HCT116 (cell line): ENCODE results near the gene TMEM89. TPM values are rescaled to one million over a fixed set of nuclear protein-coding genes. Genes with fewer than 3 reads are reported as not detected.

Experiments used
- ATAC-seq: fragments of 200-7000 bp; cut with Tn5 transposase; 2 replicates; pipeline ENCODE4 v1.9.1; 2020; ENCODE audit warnings: mild to moderate bottlenecking, moderate library complexity
- BruUV-seq: library from RNA; stranded (reverse); fragments of 400-500 nt; replicated peaks from 2 replicates; lab custom pipeline; 2021; lab: Mats Ljungman, UMichigan
- CTCF ChIA-PET: fragments of 300-600 bp; sonication (Branson Sonifier 250); formaldehyde crosslinking; loops from one replicate; lab custom pipeline; 2021; ENCODE audit warnings: antibody characterized with exemption; lab: Charles Lee
- POLR2A ChIA-PET: fragments of 300-600, 350-600 bp; sonication (Branson Sonifier 250); formaldehyde crosslinking; loops from one replicate; lab custom pipeline; 2021; ENCODE audit warnings: antibody characterized with exemption; lab: Charles Lee
- RAD21 ChIA-PET, 2 experiments: fragments of 300-600 bp; sonication (Branson Sonifier 250); formaldehyde crosslinking; loops; one replicate each; lab custom pipeline; 2023; ENCODE audit warnings: low total read pairs in 2 of 2; ENCODE audit not compliant: uncharacterized antibody in 2 of 2, unreplicated experiment in 2 of 2, low non-redundant PET in 1 of 2; lab: Charles Lee
- DNase-seq: peaks from one replicate; pipeline ENCODE4 v3.0.0-alpha.2; 2010; ENCODE audit warnings: low read depth, low spot score
- H2AFZ ChIP-seq: fragments of 200-600 bp; shearing (Covaris generic), sonication (generic); 2 replicates; pipeline ENCODE4 v1.6.1; 2017; ENCODE audit warnings: low read depth, mixed run types, mixed read lengths, antibody characterized with exemption, low read length; ENCODE audit not compliant: poor library complexity, severe bottlenecking
- H3K27ac ChIP-seq: 2 replicates; pipeline ENCODE4 v1.5.1; 2012; ENCODE audit warnings: low read depth, low read length
- H3K27me3 ChIP-seq: fragments of 200-600 bp; sonication (generic); 2 replicates; pipeline ENCODE4 v1.6.1; 2016; ENCODE audit warnings: mixed run types, low read length, mixed read lengths; ENCODE audit not compliant: insufficient read depth
- H3K36me3 ChIP-seq, 2 experiments: fragments of 200-500 bp in 1 of 2; fragments of 200-600 bp in 1 of 2; sonication (Bioruptor generic) in 1 of 2; sonication (generic) in 1 of 2; 2 replicates each; pipeline versions ENCODE4 v1.5.1 to v1.6.1; 2014 to 2016; ENCODE audit warnings: low read length in 2 of 2, inconsistent platforms in 1 of 2, mixed read lengths in 1 of 2, mixed run types in 1 of 2; ENCODE audit not compliant: insufficient read depth in 2 of 2, control insufficient read depth in 1 of 2
- H3K4me1 ChIP-seq, 2 experiments: fragments of 200-600 bp in 1 of 2; sonication (generic) in 1 of 2; 2 replicates each; pipeline versions ENCODE4 v1.5.1 to v1.6.1; 2012 to 2017; ENCODE audit warnings: low read length in 2 of 2, inconsistent platforms in 1 of 2, mild to moderate bottlenecking in 1 of 2, mixed read lengths in 1 of 2, mixed run types in 1 of 2, moderate library complexity in 1 of 2; ENCODE audit not compliant: insufficient read depth in 2 of 2, control insufficient read depth in 1 of 2
- H3K4me2 ChIP-seq: fragments of 200-600 bp; sonication (generic); 2 replicates; pipeline ENCODE4 v1.6.1; 2017; ENCODE audit warnings: mixed run types, low read length, mixed read lengths
- H3K4me3 ChIP-seq, 2 experiments: fragments of 200-600 bp in 1 of 2; sonication (generic) in 1 of 2; replicated peaks in 1 of 2; 2 replicates each; pipeline ENCODE4 v1.5.1; 2011 to 2016; ENCODE audit warnings: low read length in 2 of 2, control low read depth in 1 of 2, low read depth in 1 of 2, mild to moderate bottlenecking in 1 of 2, mixed read lengths in 1 of 2, mixed run types in 1 of 2
- H3K79me2 ChIP-seq: fragments of 200-600 bp; sonication (generic); 2 replicates; pipeline ENCODE4 v1.6.1; 2017; ENCODE audit warnings: mild to moderate bottlenecking, mixed run types, low read length, moderate library complexity, mixed read lengths; ENCODE audit not compliant: insufficient read depth
- H3K9ac ChIP-seq: fragments of 200-600 bp; sonication (generic); 2 replicates; pipeline ENCODE4 v1.6.1; 2016; ENCODE audit warnings: low read length, mixed read lengths
- H3K9me2 ChIP-seq: fragments of 200-600 bp; sonication (generic), shearing (Covaris generic); 2 replicates; pipeline ENCODE4 v1.6.1; 2017; ENCODE audit warnings: mixed run types, mild to moderate bottlenecking, moderate library complexity; ENCODE audit not compliant: insufficient read depth
- H3K9me3 ChIP-seq, 2 experiments: fragments of 200-500 bp in 1 of 2; fragments of 200-600 bp in 1 of 2; sonication (Bioruptor generic) in 1 of 2; sonication (generic) in 1 of 2; 2 replicates each; pipeline ENCODE4 v1.6.1; 2014 to 2017; ENCODE audit warnings: low read length in 2 of 2, mixed read lengths in 2 of 2, inconsistent platforms in 1 of 2, low read depth in 1 of 2, mild to moderate bottlenecking in 1 of 2, mixed run types in 1 of 2, moderate library complexity in 1 of 2; ENCODE audit not compliant: control insufficient read depth in 1 of 2, insufficient read depth in 1 of 2
- H4K20me1 ChIP-seq: fragments of 200-600 bp; sonication (generic), shearing (Covaris generic); 2 replicates; pipeline ENCODE4 v1.6.1; 2017; ENCODE audit warnings: mixed run types, mild to moderate bottlenecking, moderate library complexity; ENCODE audit not compliant: insufficient read depth
- ATF3 ChIP-seq: IDR thresholded peaks from 2 replicates; pipeline ENCODE4 v1.6.1; 2012
- CBX3 ChIP-seq: IDR thresholded peaks from 2 replicates; pipeline ENCODE4 v1.6.1; 2012; ENCODE audit warnings: low read depth
- CTCF ChIP-seq, 3 experiments: fragments of 200-600 bp in 1 of 3; sonication (generic) in 1 of 3; IDR thresholded peaks in 2 of 3; conservative IDR thresholded peaks in 1 of 3; 2 replicates each; pipeline ENCODE4 v1.5.1; 2012 to 2017; ENCODE audit warnings: low read depth in 2 of 3, low read length in 2 of 3, antibody characterized with exemption in 1 of 3, borderline replicate concordance in 1 of 3, control low read depth in 1 of 3, mild to moderate bottlenecking in 1 of 3, mixed read lengths in 1 of 3, mixed run types in 1 of 3, moderate library complexity in 1 of 3; ENCODE audit not compliant: insufficient read depth in 1 of 3
- EGR1 ChIP-seq: IDR thresholded peaks from 2 replicates; pipeline ENCODE4 v1.6.1; 2012; ENCODE audit warnings: low read depth
- EZH2 ChIP-seq: fragments of 200-600 bp; sonication (generic); IDR thresholded peaks from 2 replicates; pipeline ENCODE4 v1.6.1; 2017; ENCODE audit warnings: antibody characterized with exemption, mixed run types
- EZH2phosphoT487 ChIP-seq: fragments of 200-600 bp; IDR thresholded peaks from 2 replicates; pipeline ENCODE4 v1.6.1; 2018; ENCODE audit warnings: antibody characterized with exemption, borderline replicate concordance
- FOSL1 ChIP-seq: IDR thresholded peaks from 2 replicates; pipeline ENCODE4 v1.6.1; 2012; ENCODE audit warnings: low read depth
- JUND ChIP-seq: IDR thresholded peaks from 2 replicates; pipeline ENCODE4 v1.6.1; 2012
- MAX ChIP-seq: IDR thresholded peaks from 2 replicates; pipeline ENCODE4 v1.6.1; 2012
- POLR2A ChIP-seq: IDR thresholded peaks from 2 replicates; pipeline ENCODE4 v1.7.0; 2011; ENCODE audit warnings: borderline replicate concordance; ENCODE audit not compliant: insufficient read depth, insufficient read length; ENCODE audit errors: extremely low read depth
- SP1 ChIP-seq: IDR thresholded peaks from 2 replicates; pipeline ENCODE4 v1.6.1; 2012; ENCODE audit warnings: low read depth
- SRF ChIP-seq: IDR thresholded peaks from 2 replicates; pipeline ENCODE4 v1.6.1; 2012; ENCODE audit warnings: low read depth
- TCF7L2 ChIP-seq: IDR thresholded peaks from 2 replicates; pipeline ENCODE4 v1.7.0; 2011; ENCODE audit warnings: borderline replicate concordance, inconsistent platforms; ENCODE audit not compliant: insufficient read depth, insufficient read length; ENCODE audit errors: extremely low read depth
- ZBTB33 ChIP-seq: IDR thresholded peaks from 2 replicates; pipeline ENCODE4 v1.6.1; 2011; ENCODE audit warnings: mild to moderate bottlenecking, low read length, moderate library complexity; ENCODE audit not compliant: insufficient replicate concordance; ENCODE audit errors: extremely low read depth
- ZFX ChIP-seq: fragments of 450-650 bp; IDR thresholded peaks from 2 replicates; pipeline ENCODE4 v1.6.1; 2017
- intact Hi-C: fragments of 100-400 bp; cut with micrococcal nuclease; formaldehyde crosslinking; loops from 2 replicates; pipeline ENCODE4 v1.10.0; 2022
- total RNA-seq: library from RNA; stranded (reverse); gene quantifications from one replicate; pipeline ENCODE4 v1.2.1, GENCODE V29; 2021; ENCODE audit not compliant: unreplicated experiment

Gene TMEM89
- total RNA-seq, 1 experiment from 2014 or later = 0.49 TPM

GRCh38 chr3:48633256-48633655, 11.7 kb upstream of the TMEM89 start:
- POLR2A ChIA-PET = no interaction called here
- peaks cover 16 to 31% of the 10 kb centered on the region in 2 experiments; a peak in 2 of 4 replicates for H3K36me3 ChIP-seq

GRCh38 chr3:48631516-48632448, 10.2 kb upstream of the TMEM89 start:
- Histone ChIP-seq H3K9me2 (no peaks in the 10 kb centered on the region), H3K27ac (no peak overlapping the region), H3K4me2 (no peak overlapping the region), H3K36me3 (peaks cover 20 to 39% of the 10 kb centered on the region in 2 experiments; a peak in 3 of 4 replicates), H2AFZ (no peak overlapping the region), H4K20me1 (no peaks in the 10 kb centered on the region), H3K4me3 (no peak overlapping the region), H3K4me1 (peaks cover 11 to 22% of the 10 kb centered on the region in 2 experiments), H3K27me3 (no peaks in the 10 kb centered on the region), H3K9me3 (no peaks in the 10 kb centered on the region), H3K9ac (no peak overlapping the region), H3K79me2 (peaks cover 12% of the 10 kb centered on the region; the same call in 1 of the 2 replicates)
- ChIA-PET RAD21 (no interaction called here), CTCF (no interaction called here), POLR2A (interaction anchor here (0.6 to 0.7 kb wide), 2 partner anchors 86 to 288 kb away, joined by 3 read pairs; no protein-coding TSS in a partner anchor)
- intact Hi-C loops = no loop called here
- ATAC-seq (no peak), DNase-seq (no peak)
- no TSS peak for BruUV-seq
- no peak for TF ChIP-seq FOSL1
- no peak for TF ChIP-seq CBX3
- no peak for TF ChIP-seq MAX
- no peak for TF ChIP-seq EGR1
- TF ChIP-seq POLR2A = no peak
- TF ChIP-seq SRF = no peak
- no peak for TF ChIP-seq EZH2phosphoT487
- no peak for TF ChIP-seq ATF3
- TF ChIP-seq ZBTB33 = no peak
- TF ChIP-seq CTCF (IDR thresholded peaks at IDR 0.05 in 2 of 3, conservative IDR thresholded peaks at IDR 0.05 in 1 of 3; ENCODE audit: borderline replicate concordance in 1 of 3, insufficient read depth in 1 of 3, low read depth in 2 of 3, low read length in 2 of 3) = no peak
- TF ChIP-seq TCF7L2 = no peak
- TF ChIP-seq ZFX = no peak
- TF ChIP-seq JUND = no peak

More at GRCh38 chr3:48633256-48633655, 11.7 kb upstream of the TMEM89 start:
- Histone ChIP-seq H3K4me3 (no peak overlapping the region), H3K9me2 (no peaks in the 10 kb centered on the region), H2AFZ (no peak overlapping the region), H3K79me2 (peaks cover 12% of the 10 kb centered on the region; the same call in 1 of the 2 replicates), H4K20me1 (no peaks in the 10 kb centered on the region), H3K9ac (no peak overlapping the region), H3K4me2 (no peak overlapping the region), H3K4me1 (peaks cover 11 to 22% of the 10 kb centered on the region in 2 experiments), H3K9me3 (no peaks in the 10 kb centered on the region), H3K27ac (no peak overlapping the region; the same call in 1 of the 2 replicates), H3K27me3 (no peaks in the 10 kb centered on the region)
- BruUV-seq = no TSS peak
- intact Hi-C loops = no loop called here
- ChIA-PET RAD21 (no interaction called here), CTCF (interaction anchor here (0.9 kb wide), 1 partner anchor 30 kb away, joined by 3 read pairs; no protein-coding TSS in a partner anchor)
- no peak for ATAC-seq
- DNase-seq = no peak
- no peak for TF ChIP-seq CBX3
- no peak for TF ChIP-seq SP1
- TF ChIP-seq EZH2 = no peak
